GM12878 (cell line): ENCODE results near the gene ARPC1A. TPM values are rescaled to one million over a fixed set of nuclear protein-coding genes. Genes with fewer than 3 reads are reported as not detected.

Source experiments
- ATAC-seq: fragments of 200-7000 bp; cut with Tn5 transposase; 3 replicates; pipeline ENCODE4 v1.9.1; 2020; ENCODE audit warnings: mild to moderate bottlenecking, moderate library complexity
- BruUV-seq: library from RNA; stranded (reverse); fragments of 400-500 nt; replicated peaks from 2 replicates; lab custom pipeline; 2021; lab: Mats Ljungman, UMichigan
- CTCF ChIA-PET: fragments of 300-600 bp; sonication (Branson Sonifier 250); formaldehyde crosslinking; extraction: SDS; loops from one replicate; lab custom pipeline; 2021; ENCODE audit warnings: inconsistent platforms; lab: Yijun Ruan, JAX
- POLR2A ChIA-PET: fragments of 350-600 bp; formaldehyde crosslinking; extraction: SDS; loops from one replicate; lab custom pipeline; 2021; ENCODE audit warnings: inconsistent platforms; lab: Charles Lee
- RAD21 ChIA-PET: fragments of 300-600 bp; sonication (Branson Sonifier 250); formaldehyde crosslinking; loops from one replicate; lab custom pipeline; 2023; ENCODE audit warnings: antibody characterized with exemption; ENCODE audit not compliant: unreplicated experiment; lab: Charles Lee
- SMC1A ChIA-PET: fragments of 300-600 bp; sonication (Branson Sonifier 250); formaldehyde crosslinking; loops from one replicate; lab custom pipeline; 2023; ENCODE audit not compliant: unreplicated experiment, uncharacterized antibody; lab: Charles Lee
- DNase-seq: peaks from one replicate; pipeline ENCODE4 v3.0.0-alpha.2; 2011; ENCODE audit warnings: low read depth, low spot score
- FAIRE-seq: peaks from 3 replicates; lab custom pipeline; 2011; peaks lifted over from hg19 to GRCh38; lab: Jason Lieb, UNC
- H2AFZ ChIP-seq: 2 replicates; pipeline ENCODE4 v1.6.0; 2011; ENCODE audit warnings: low read depth, low read length, control low read depth; ENCODE audit not compliant: control insufficient read depth
- H3K27ac ChIP-seq: 2 replicates; pipeline ENCODE4 v1.5.1; 2011; ENCODE audit warnings: control low read depth; ENCODE audit not compliant: control insufficient read depth, insufficient read depth
- H3K27me3 ChIP-seq, 2 experiments: replicated peaks in 1 of 2; 2 replicates each; pipeline versions ENCODE4 v1.6.0 to v1.6.1; 2011; ENCODE audit warnings: low read length in 1 of 2; ENCODE audit not compliant: control insufficient read depth in 2 of 2, insufficient read depth in 2 of 2
- H3K36me3 ChIP-seq, 2 experiments: 2 replicates each; pipeline ENCODE4 v1.5.1; 2011; ENCODE audit warnings: low read length in 1 of 2; ENCODE audit not compliant: control insufficient read depth in 2 of 2, insufficient read depth in 2 of 2
- H3K4me1 ChIP-seq: 2 replicates; pipeline ENCODE4 v1.6.1; 2011; ENCODE audit warnings: mild to moderate bottlenecking, low read length, moderate library complexity, mixed read lengths; ENCODE audit not compliant: control insufficient read depth, insufficient read depth
- H3K4me2 ChIP-seq: 2 replicates; pipeline ENCODE4 v1.6.0; 2011; ENCODE audit warnings: control low read depth; ENCODE audit not compliant: control insufficient read depth, insufficient read depth
- H3K4me3 ChIP-seq: fragments of 200-600 bp; sonication (generic); 2 replicates; pipeline ENCODE4 v1.5.1; 2016
- H3K79me2 ChIP-seq: 2 replicates; pipeline ENCODE4 v1.6.0; 2011; ENCODE audit warnings: low read length; ENCODE audit not compliant: control insufficient read depth, insufficient read depth
- H3K9ac ChIP-seq: 2 replicates; pipeline ENCODE4 v1.8.0; 2011; ENCODE audit warnings: low read length, control low read depth, mixed read lengths; ENCODE audit not compliant: control insufficient read depth, insufficient read depth
- H3K9me3 ChIP-seq: replicated peaks from 3 replicates; pipeline ENCODE4 v1.5.1; 2011; ENCODE audit warnings: mild to moderate bottlenecking, low read length; ENCODE audit not compliant: control insufficient read depth, insufficient read depth
- H4K20me1 ChIP-seq: 2 replicates; pipeline ENCODE4 v1.6.0; 2011; ENCODE audit not compliant: control insufficient read depth, insufficient read depth
- CBFB ChIP-seq: IDR thresholded peaks from 2 replicates; pipeline ENCODE4 v1.6.1; 2016; ENCODE audit warnings: antibody characterized with exemption, low read depth
- CHD1 ChIP-seq: IDR thresholded peaks from 2 replicates; pipeline ENCODE4 v1.6.1; 2012; ENCODE audit warnings: low read depth, low read length, improper control_type of control experiment
- LARP7 ChIP-seq: fragments of 450-650 bp; IDR thresholded peaks from 2 replicates; pipeline ENCODE4 v1.6.1; 2017; ENCODE audit warnings: mild to moderate bottlenecking
- MEF2B ChIP-seq: fragments of 450-650 bp; IDR thresholded peaks from 2 replicates; pipeline ENCODE4 v1.6.1; 2018; ENCODE audit warnings: mild to moderate bottlenecking, moderate library complexity; ENCODE audit not compliant: partially characterized antibody, poor library complexity, severe bottlenecking
- NBN ChIP-seq: fragments of 450-650 bp; IDR thresholded peaks from 2 replicates; pipeline ENCODE4 v1.6.1; 2016
- NR2C2 ChIP-seq: IDR thresholded peaks from 2 replicates; pipeline ENCODE4 v1.6.1; 2011; ENCODE audit warnings: borderline replicate concordance, low read depth; ENCODE audit not compliant: control insufficient read depth, insufficient read length
- NRF1 ChIP-seq: conservative IDR thresholded peaks from 2 replicates; pipeline ENCODE4 v1.6.1; 2011; ENCODE audit warnings: mild to moderate bottlenecking, low read depth, low read length, improper control_type of control experiment
- POLR2A ChIP-seq: IDR thresholded peaks from 2 replicates; pipeline ENCODE4 v1.6.1; 2011; ENCODE audit warnings: low read depth, mild to moderate bottlenecking, low read length
- SMARCA5 ChIP-seq: fragments of 450-650 bp; IDR thresholded peaks from 2 replicates; pipeline ENCODE4 v1.6.1; 2017; ENCODE audit warnings: mild to moderate bottlenecking
- SPI1 ChIP-seq: IDR thresholded peaks from 2 replicates; pipeline ENCODE4 v1.6.1; 2011; ENCODE audit warnings: low read depth, mild to moderate bottlenecking, low read length, moderate library complexity, borderline replicate concordance; ENCODE audit not compliant: insufficient read depth
- STAT1 ChIP-seq: fragments of 450-650 bp; conservative IDR thresholded peaks from 2 replicates; pipeline ENCODE4 v1.6.1; 2014; ENCODE audit warnings: antibody characterized with exemption, mild to moderate bottlenecking
- SUZ12 ChIP-seq: fragments of 200-600 bp; sonication (generic); IDR thresholded peaks from one replicate; pipeline ENCODE4 v1.6.1; 2018; ENCODE audit warnings: antibody characterized with exemption, mild to moderate bottlenecking; ENCODE audit not compliant: unreplicated experiment
- TARDBP ChIP-seq: IDR thresholded peaks from 2 replicates; pipeline ENCODE4 v1.6.1; 2016; ENCODE audit warnings: borderline replicate concordance
- TCF12 ChIP-seq: IDR thresholded peaks from 2 replicates; pipeline ENCODE4 v1.6.1; 2011; ENCODE audit warnings: low read depth, mild to moderate bottlenecking, low read length
- ZNF217 ChIP-seq: fragments of 450-650 bp; IDR thresholded peaks from 2 replicates; pipeline ENCODE4 v1.6.1; 2017; ENCODE audit warnings: antibody characterized with exemption, mild to moderate bottlenecking
- WGBS: methylation state at CpG from one replicate; pipeline ENCODE4 v1.1.6; 2016; ENCODE audit warnings: low lambda C conversion rate; ENCODE audit not compliant: insufficient replicate concordance, insufficient coverage; ENCODE audit errors: missing lambda C conversion rate; 5-methylcytosine and 5-hydroxymethylcytosine counted together
- in situ Hi-C: fragments of 300-500 bp; cut with MboI; formaldehyde crosslinking; loops from 9 replicates; pipeline ENCODE4 v1.14.3; 2018; ENCODE audit warnings: mixed read lengths
- intact Hi-C: fragments of 100-400 bp; cut with micrococcal nuclease; formaldehyde crosslinking; loops from one replicate; pipeline ENCODE4 v1.14.2; 2022; ENCODE audit not compliant: unreplicated experiment
- polyA plus RNA-seq, 11 experiments: library from polyadenylated mRNA; depleted of rRNA in 4 of 11; unstranded in 6 of 11; stranded (reverse) in 5 of 11; fragments of >200 nt; fragmentation: Nextera tagmentation in 4 of 11; fragmentation: Illumina TruSeq in 1 of 11; extraction: Ambion mirVana in 4 of 11; extraction: Trizol in 1 of 11; gene quantifications; 1 replicate in 1 of 11; 2 replicates in 10 of 11; pipeline versions ENCODE4 v1.2.1 to v1.2.3, GENCODE V29; 2011 to 2016; ENCODE audit warnings: inconsistent platforms in 2 of 11, missing spikeins in 2 of 11, low read depth in 1 of 11
- total RNA-seq, 4 experiments: library from RNA; depleted of rRNA in 3 of 4; stranded (reverse); fragments of >200 nt in 3 of 4; fragmentation: Illumina TruSeq in 1 of 4; extraction: Trizol in 1 of 4; gene quantifications; 2 replicates each; pipeline versions ENCODE4 v1.2.1 to v1.2.3, GENCODE V29; 2013 to 2021
- TF ChIP-seq, protein P1 (sequence below): IDR thresholded peaks from 2 replicates; pipeline ENCODE4 v1.6.1; 2011; ENCODE audit warnings: borderline replicate concordance, low read depth, mild to moderate bottlenecking, moderate library complexity, low read length; ENCODE audit not compliant: insufficient read depth, poor library complexity, severe bottlenecking
- TF ChIP-seq, protein P2 (sequence below): fragments of 450-650 bp; IDR thresholded peaks from 2 replicates; pipeline ENCODE4 v1.6.1; 2017; ENCODE audit warnings: antibody characterized with exemption, mild to moderate bottlenecking, moderate library complexity
- TF ChIP-seq, protein P3 (sequence below): fragments of 450-650 bp; conservative IDR thresholded peaks from 2 replicates; pipeline ENCODE4 v1.6.1; 2017; ENCODE audit warnings: mild to moderate bottlenecking, moderate library complexity

The ARPC1A gene
- total and polyA plus RNA-seq, 10 of the 15 experiments (the other 5 are each of a cell fraction or from before 2014, with no cell fraction given), result 42.3 to 152 (median 72.1) TPM

DNA sequence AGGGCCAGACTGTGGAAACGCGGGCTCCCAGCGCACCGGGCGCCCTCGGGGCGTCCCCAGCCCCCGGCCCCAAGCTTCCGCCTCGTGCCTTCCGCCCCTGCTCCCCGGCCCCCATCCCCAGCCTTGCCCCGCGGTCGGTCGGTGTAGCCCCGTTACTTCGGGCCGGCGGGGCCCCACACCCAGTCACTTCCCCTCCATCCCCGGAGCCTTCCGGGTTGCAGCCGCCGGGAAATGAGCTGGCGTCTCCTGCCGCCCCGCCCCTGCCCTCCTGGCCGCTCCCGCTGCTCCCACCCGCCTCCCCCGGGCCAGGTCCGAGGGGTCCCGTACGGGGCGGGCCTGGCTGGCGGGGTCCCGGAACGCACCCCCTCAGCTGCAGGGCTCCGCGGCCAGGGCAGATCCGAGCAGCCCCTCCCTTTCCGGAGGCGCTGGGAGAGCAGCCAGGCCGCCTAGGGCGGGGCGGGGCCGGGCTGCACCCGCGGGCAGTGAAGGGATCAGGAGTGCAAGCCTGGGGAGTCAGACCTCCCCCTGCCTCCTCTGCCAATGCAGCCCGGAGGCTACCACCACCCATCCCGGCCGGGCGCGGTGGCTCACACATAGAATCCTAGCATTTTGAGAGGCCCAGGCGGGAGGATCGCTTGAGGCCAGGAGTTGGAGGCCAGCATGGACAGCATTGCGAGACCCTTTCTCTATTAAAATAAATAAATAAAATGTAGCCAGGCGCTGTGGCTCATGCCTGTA lies 49.5 kb downstream of the ARPC1A start:
- intact Hi-C loops (no loop called here), in situ Hi-C loops (no loop called here)
- H3K4me3 ChIP-seq, result peak overlapping the region; percentile 96
- no peak overlapping the region for H2AFZ ChIP-seq
- FAIRE-seq (no peak), DNase-seq (no peak), ATAC-seq (peak; percentile 70)
- ChIA-PET SMC1A (no interaction called here), RAD21 (interaction anchor here (1.6 kb wide), 1 partner anchor 33 kb away, joined by 8 read pairs; the partner anchor contains the start of genes BUD31 and PDAP1), CTCF (interaction anchor here (1.2 to 1.4 kb wide), 2 partner anchors 12 to 33 kb away, joined by 4 to 7 read pairs; partner anchors contain the start of genes BUD31 and PDAP1), POLR2A (interaction anchor here (0.5 to 1.8 kb wide), 11 partner anchors 12 to 836 kb away, joined by 3 to 9 read pairs (median 4); partner anchors contain the start of genes ARPC1A, BUD31 and PDAP1)
- no TSS peak for BruUV-seq
- peak overlapping the region; percentile 85 for H3K27ac ChIP-seq
- 2% methylated on average over 38 of the region's 58 CpGs for WGBS
- H3K9ac ChIP-seq, result peak overlapping the region; percentile 73
- peaks cover 46% of the 10 kb centered on the region for H3K79me2 ChIP-seq
- peak overlapping the region; percentile 94 for H3K4me2 ChIP-seq
- H3K9me3 ChIP-seq, result no peaks in the 10 kb centered on the region
- peaks cover 0 to 7% of the 10 kb centered on the region in 2 experiments; a peak in 3 of 4 replicates for H3K36me3 ChIP-seq
- H3K4me1 ChIP-seq, result peaks cover 30% of the 10 kb centered on the region
- no peaks in the 10 kb centered on the region; the same call in 1 of the 2 replicates for H4K20me1 ChIP-seq
- no peaks in the 10 kb centered on the region for H3K27me3 ChIP-seq
- TF ChIP-seq STAT1 (no peak), SMARCA5 (peak; percentile 83; the same call in 1 of the 2 replicates), SUZ12 (no peak), NR2C2 (no peak), TARDBP (peak; percentile 66; the same call in 1 of the 2 replicates), SPI1 (peak; percentile 45; the same call in 1 of the 2 replicates), NRF1 (no peak), ZNF217 (peak; percentile 79; the same call in 1 of the 2 replicates), NBN (0 out of 2 replicates have a peak, but pooled peaks have one; percentile 45), CHD1 (no peak), MEF2B (no peak), POLR2A (peak; percentile 72), LARP7 (peak; percentile 92), CBFB (0 out of 2 replicates have a peak, but pooled peaks have one; percentile 27), TCF12 (0 out of 2 replicates have a peak, but pooled peaks have one; percentile 30)
- TF ChIP-seq, protein P1, sequence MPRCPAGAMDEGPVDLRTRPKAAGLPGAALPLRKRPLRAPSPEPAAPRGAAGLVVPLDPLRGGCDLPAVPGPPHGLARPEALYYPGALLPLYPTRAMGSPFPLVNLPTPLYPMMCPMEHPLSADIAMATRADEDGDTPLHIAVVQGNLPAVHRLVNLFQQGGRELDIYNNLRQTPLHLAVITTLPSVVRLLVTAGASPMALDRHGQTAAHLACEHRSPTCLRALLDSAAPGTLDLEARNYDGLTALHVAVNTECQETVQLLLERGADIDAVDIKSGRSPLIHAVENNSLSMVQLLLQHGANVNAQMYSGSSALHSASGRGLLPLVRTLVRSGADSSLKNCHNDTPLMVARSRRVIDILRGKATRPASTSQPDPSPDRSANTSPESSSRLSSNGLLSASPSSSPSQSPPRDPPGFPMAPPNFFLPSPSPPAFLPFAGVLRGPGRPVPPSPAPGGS, result peak; percentile 8
- TF ChIP-seq, protein P2, sequence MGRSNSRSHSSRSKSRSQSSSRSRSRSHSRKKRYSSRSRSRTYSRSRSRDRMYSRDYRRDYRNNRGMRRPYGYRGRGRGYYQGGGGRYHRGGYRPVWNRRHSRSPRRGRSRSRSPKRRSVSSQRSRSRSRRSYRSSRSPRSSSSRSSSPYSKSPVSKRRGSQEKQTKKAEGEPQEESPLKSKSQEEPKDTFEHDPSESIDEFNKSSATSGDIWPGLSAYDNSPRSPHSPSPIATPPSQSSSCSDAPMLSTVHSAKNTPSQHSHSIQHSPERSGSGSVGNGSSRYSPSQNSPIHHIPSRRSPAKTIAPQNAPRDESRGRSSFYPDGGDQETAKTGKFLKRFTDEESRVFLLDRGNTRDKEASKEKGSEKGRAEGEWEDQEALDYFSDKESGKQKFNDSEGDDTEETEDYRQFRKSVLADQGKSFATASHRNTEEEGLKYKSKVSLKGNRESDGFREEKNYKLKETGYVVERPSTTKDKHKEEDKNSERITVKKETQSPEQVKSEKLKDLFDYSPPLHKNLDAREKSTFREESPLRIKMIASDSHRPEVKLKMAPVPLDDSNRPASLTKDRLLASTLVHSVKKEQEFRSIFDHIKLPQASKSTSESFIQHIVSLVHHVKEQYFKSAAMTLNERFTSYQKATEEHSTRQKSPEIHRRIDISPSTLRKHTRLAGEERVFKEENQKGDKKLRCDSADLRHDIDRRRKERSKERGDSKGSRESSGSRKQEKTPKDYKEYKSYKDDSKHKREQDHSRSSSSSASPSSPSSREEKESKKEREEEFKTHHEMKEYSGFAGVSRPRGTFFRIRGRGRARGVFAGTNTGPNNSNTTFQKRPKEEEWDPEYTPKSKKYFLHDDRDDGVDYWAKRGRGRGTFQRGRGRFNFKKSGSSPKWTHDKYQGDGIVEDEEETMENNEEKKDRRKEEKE, result no peak
- TF ChIP-seq, protein P3, sequence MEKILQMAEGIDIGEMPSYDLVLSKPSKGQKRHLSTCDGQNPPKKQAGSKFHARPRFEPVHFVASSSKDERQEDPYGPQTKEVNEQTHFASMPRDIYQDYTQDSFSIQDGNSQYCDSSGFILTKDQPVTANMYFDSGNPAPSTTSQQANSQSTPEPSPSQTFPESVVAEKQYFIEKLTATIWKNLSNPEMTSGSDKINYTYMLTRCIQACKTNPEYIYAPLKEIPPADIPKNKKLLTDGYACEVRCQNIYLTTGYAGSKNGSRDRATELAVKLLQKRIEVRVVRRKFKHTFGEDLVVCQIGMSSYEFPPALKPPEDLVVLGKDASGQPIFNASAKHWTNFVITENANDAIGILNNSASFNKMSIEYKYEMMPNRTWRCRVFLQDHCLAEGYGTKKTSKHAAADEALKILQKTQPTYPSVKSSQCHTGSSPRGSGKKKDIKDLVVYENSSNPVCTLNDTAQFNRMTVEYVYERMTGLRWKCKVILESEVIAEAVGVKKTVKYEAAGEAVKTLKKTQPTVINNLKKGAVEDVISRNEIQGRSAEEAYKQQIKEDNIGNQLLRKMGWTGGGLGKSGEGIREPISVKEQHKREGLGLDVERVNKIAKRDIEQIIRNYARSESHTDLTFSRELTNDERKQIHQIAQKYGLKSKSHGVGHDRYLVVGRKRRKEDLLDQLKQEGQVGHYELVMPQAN, result peak; percentile 75
